ENCODE data around the gene VPS29. TPM values are rescaled to one million over a fixed set of nuclear protein-coding genes. Genes with fewer than 3 reads are reported as not detected.

The VPS29 gene
- total and polyA plus RNA-seq, 4 donors = 99.6 to 223 (median 172) TPM

DNA sequence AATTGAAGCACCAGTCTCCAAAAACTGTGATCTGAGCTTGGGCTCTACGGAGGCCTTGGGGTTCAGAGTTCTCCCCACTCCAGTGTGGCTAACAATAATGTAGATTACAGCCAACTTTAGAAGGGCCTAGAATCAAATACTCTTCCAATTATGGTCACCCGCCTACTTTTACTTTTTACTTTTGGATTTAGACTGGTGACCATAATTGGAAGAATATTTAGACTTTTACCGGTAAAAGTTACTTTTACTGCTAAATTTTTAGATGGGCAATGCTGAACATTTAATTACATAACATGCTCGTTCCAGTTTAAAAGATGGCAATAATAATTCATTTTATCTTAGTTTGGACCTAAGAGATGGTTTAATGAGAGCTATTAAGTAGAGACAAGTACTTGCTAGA, 42.1 kb upstream of the VPS29 start:
- 66 to 68% methylated on average over 4 of the region's 4 CpGs for WGBS, 2 donors
- no peaks in the 10 kb centered on the region for H3K27me3 ChIP-seq (ENCODE audit: control insufficient read depth in 1 of 2, insufficient read depth in 2 of 2, low read length in 1 of 2)
- peaks cover 0 to 2% of the 10 kb centered on the region in 2 donors for H3K4me1 ChIP-seq (ENCODE audit: control insufficient read depth in 1 of 2, insufficient read depth in 2 of 2, low read length in 2 of 2)
- no peak overlapping the region for H3K4me3 ChIP-seq (ENCODE audit: low read length in 2 of 2)
- peak overlapping the region; percentile 71 to 94 for H3K27ac ChIP-seq (ENCODE audit: low read depth in 1 of 2, low read length in 2 of 2)
- no peak for DNase-seq
- no peak for ATAC-seq (ENCODE audit: low FRiP score)
- peaks cover 0 to 3% of the 10 kb centered on the region in 2 donors for H3K36me3 ChIP-seq (ENCODE audit: control insufficient read depth in 1 of 2, insufficient read depth in 2 of 2, low read length in 1 of 2)
- H3K9me3 ChIP-seq (ENCODE audit: control insufficient read depth, low read length) = no peaks in the 10 kb centered on the region
- intact Hi-C loops (cut with DNase I) = loop anchor here in 1 of 2 donors (5.0 kb wide), 1 partner anchor 38 kb away; the partner anchor contains the start of gene PPTC7

DNA sequence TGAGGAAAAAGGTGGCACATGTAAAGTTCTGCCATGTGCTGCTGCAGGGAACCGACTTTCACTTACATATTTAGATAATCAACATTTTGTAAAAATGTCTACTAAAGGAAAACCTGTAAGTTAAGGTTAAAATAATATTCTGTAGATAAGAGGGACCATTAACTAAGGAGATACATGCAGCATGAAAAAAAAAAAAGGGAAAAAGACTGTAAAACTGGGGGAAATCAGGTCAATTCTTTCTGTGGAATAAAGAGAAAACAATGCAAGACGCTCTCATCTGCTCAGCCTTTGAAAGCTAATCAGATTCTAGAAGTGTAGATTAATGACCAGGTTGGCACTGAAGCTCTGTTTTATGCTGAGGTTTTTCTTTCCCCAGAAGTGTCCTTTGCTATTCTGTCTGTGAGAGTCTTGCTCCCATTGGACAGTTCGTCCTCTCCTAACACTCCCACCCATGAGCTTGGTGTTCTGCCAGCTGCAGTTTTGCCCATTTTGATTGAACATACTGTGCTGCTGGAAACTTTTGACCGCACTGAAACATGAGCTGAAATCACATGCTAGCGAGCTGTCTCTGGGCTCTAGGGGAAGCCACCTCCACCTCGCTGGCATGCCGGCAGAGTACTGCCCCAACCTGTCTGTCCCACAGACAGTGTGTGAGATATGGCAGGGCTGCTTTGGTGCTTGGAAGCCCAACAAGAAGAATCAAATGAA, 41.5 kb upstream of the VPS29 start:
- Histone ChIP-seq H3K9me3 (ENCODE audit: control insufficient read depth, low read length) (no peaks in the 10 kb centered on the region), H3K4me1 (ENCODE audit: control insufficient read depth in 1 of 2, insufficient read depth in 2 of 2, low read length in 2 of 2) (peaks cover 0 to 2% of the 10 kb centered on the region in 2 donors), H3K4me3 (ENCODE audit: low read length in 2 of 2) (no peak overlapping the region), H3K36me3 (ENCODE audit: control insufficient read depth in 1 of 2, insufficient read depth in 2 of 2, low read length in 1 of 2) (no peaks in the 10 kb centered on the region), H3K27ac (ENCODE audit: low read depth in 1 of 2, low read length in 2 of 2) (peak overlapping the region; percentile 71 to 94), H3K27me3 (ENCODE audit: control insufficient read depth in 1 of 2, insufficient read depth in 2 of 2, low read length in 1 of 2) (no peaks in the 10 kb centered on the region)
- 7 to 12% methylated on average over 7 of the region's 7 CpGs for WGBS, 2 donors
- DNase-seq (peak; percentile 86 to 90), ATAC-seq (ENCODE audit: low FRiP score) (peak; percentile 91)
- intact Hi-C loops (cut with DNase I) = loop anchor here in 1 of 2 donors (5.0 kb wide), 1 partner anchor 39 kb away; the partner anchor contains the start of gene PPTC7

DNA sequence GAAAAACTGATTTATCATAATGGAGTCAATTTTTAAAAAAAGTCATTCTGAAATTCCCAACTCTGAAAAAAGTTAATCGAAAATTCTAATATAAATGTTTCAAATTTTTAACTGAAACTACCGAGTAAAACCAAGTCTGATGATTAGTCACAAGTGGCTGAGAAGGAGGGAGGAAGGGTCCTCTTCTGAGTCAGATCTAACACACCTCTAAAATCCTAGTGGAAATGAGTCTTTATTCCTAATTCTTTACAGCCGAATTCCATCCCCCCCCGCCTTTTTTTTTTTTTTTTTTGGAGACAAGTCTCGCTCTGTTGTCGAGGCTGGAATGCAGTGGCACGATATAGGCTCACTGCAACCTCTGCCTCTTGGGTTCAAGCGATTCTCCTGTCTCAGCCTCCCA, 38.1 kb upstream of the VPS29 start:
- ATAC-seq (ENCODE audit: low FRiP score) (no peak), DNase-seq (no peak)
- Histone ChIP-seq H3K36me3 (ENCODE audit: control insufficient read depth in 1 of 2, insufficient read depth in 2 of 2, low read length in 1 of 2) (no peaks in the 10 kb centered on the region), H3K4me3 (ENCODE audit: low read length in 2 of 2) (no peak overlapping the region), H3K27ac (ENCODE audit: low read depth in 1 of 2, low read length in 2 of 2) (no peak overlapping the region), H3K27me3 (ENCODE audit: control insufficient read depth in 1 of 2, insufficient read depth in 2 of 2, low read length in 1 of 2) (no peaks in the 10 kb centered on the region), H3K9me3 (ENCODE audit: control insufficient read depth, low read length) (no peaks in the 10 kb centered on the region), H3K4me1 (ENCODE audit: control insufficient read depth in 1 of 2, insufficient read depth in 2 of 2, low read length in 2 of 2) (peaks cover 0 to 1% of the 10 kb centered on the region in 2 donors)
- 93 to 96% methylated on average over 8 of the region's 8 CpGs for WGBS, 2 donors
- intact Hi-C loops (cut with DNase I) = loop anchor here in 1 of 2 donors (5.0 kb wide), 1 partner anchor 42 kb away; the partner anchor contains the start of gene PPTC7

DNA sequence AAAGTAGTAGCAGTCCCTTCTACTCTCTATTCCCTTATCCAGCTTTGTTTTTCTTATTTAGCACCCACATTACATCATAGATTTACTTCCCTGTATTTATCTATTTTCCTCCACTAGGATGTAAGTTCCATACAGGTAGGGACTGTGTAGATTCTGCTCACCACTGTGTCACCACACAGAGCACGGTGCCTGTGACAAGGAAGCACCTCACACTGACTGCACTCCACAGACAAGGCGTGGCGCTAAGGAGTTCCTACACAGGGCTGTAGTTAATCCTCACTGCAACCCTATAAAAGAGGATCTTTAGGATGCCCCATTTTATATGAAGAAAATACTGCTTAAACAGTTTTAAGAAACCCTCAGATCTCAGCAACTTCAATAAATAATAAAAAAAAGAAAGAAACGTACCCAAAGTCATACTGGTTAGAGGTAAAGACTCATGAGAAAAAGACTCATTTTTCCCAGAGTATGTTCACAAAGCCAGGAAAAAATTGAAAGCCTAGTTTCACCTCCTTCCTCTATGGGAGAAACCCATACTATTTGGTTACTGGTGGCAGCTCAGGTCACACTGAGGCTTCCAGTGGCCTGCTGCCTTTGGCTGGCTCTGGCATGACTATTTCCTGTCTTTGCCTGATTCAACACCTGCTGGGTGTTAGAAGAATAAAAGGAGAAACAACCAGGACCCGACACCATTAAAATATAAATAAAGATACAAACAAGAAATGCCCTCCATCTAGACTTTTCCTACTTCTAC, 37.1 kb upstream of the VPS29 start:
- intact Hi-C loops (cut with DNase I) = loop anchor here in 1 of 2 donors (5.0 kb wide), 1 partner anchor 43 kb away; the partner anchor contains the start of gene PPTC7
- H3K9me3 ChIP-seq (ENCODE audit: control insufficient read depth, low read length) = no peaks in the 10 kb centered on the region
- H3K4me1 ChIP-seq (ENCODE audit: control insufficient read depth in 1 of 2, insufficient read depth in 2 of 2, low read length in 2 of 2) = peaks cover 0 to 1% of the 10 kb centered on the region in 2 donors
- peak overlapping the region in 1 of 2 donors; percentile 8 for H3K27ac ChIP-seq (ENCODE audit: low read depth in 1 of 2, low read length in 2 of 2)
- no peaks in the 10 kb centered on the region for H3K27me3 ChIP-seq (ENCODE audit: control insufficient read depth in 1 of 2, insufficient read depth in 2 of 2, low read length in 1 of 2)
- H3K36me3 ChIP-seq (ENCODE audit: control insufficient read depth in 1 of 2, insufficient read depth in 2 of 2, low read length in 1 of 2) = no peaks in the 10 kb centered on the region
- H3K4me3 ChIP-seq (ENCODE audit: low read length in 2 of 2) = no peak overlapping the region
- ATAC-seq (ENCODE audit: low FRiP score) (no peak), DNase-seq (no peak)
- WGBS, 2 donors = 90% methylated on average over 5 of the region's 5 CpGs

DNA sequence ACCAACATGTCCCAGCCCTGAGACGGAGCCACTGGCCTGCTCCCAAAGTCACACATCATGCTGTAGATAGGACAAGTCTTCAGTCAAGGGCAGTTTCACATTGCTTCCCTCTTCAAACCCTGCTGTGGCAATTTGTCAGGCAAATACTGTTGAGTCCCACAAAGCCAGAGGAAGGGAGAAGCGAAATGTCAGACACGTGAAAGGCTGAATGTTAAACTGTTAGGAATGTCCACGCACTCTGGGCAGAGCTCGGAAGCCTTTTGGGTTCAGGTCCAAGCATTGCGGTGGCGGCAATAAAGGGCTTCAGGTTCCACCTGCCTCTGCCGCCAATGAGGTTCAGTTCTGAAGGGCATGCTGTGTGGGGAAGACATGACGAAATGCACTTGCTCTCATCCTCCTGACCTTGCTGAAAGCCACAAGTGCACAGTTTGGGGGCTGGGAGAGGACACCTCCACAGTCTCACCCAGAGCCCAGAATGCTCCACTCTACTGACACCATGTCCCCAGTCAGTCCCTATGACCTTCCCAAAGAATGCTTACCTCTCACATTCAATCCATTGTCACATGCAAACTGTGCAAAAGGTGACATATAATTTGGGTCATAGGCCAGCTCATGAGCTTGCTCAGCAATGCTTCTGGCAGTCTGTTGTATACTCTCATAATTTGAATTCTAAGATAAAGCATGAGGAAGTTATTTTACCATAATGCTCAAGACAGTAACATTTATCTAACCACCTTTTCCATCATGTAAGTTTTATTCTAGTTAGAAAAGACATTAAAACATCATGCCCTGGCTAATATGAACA, 35.9 kb upstream of the VPS29 start:
- peak overlapping the region in 1 of 2 donors; percentile 91 for H3K27ac ChIP-seq (ENCODE audit: low read depth in 1 of 2, low read length in 2 of 2)
- no peak overlapping the region for H3K4me3 ChIP-seq (ENCODE audit: low read length in 2 of 2)
- H3K27me3 ChIP-seq (ENCODE audit: control insufficient read depth in 1 of 2, insufficient read depth in 2 of 2, low read length in 1 of 2) = no peaks in the 10 kb centered on the region
- intact Hi-C loops (cut with DNase I) = loop anchor here in 1 of 2 donors (5.0 kb wide), 1 partner anchor 44 kb away; the partner anchor contains the start of gene PPTC7
- H3K36me3 ChIP-seq (ENCODE audit: control insufficient read depth in 1 of 2, insufficient read depth in 2 of 2, low read length in 1 of 2) = no peaks in the 10 kb centered on the region
- 8 to 10% methylated on average over 9 of the region's 9 CpGs for WGBS, 2 donors
- no peaks in the 10 kb centered on the region for H3K9me3 ChIP-seq (ENCODE audit: control insufficient read depth, low read length)
- DNase-seq = peak; percentile 53 to 82
- peaks cover 0 to 1% of the 10 kb centered on the region in 2 donors for H3K4me1 ChIP-seq (ENCODE audit: control insufficient read depth in 1 of 2, insufficient read depth in 2 of 2, low read length in 2 of 2)
- peak; percentile 62 for ATAC-seq (ENCODE audit: low FRiP score)

DNA sequence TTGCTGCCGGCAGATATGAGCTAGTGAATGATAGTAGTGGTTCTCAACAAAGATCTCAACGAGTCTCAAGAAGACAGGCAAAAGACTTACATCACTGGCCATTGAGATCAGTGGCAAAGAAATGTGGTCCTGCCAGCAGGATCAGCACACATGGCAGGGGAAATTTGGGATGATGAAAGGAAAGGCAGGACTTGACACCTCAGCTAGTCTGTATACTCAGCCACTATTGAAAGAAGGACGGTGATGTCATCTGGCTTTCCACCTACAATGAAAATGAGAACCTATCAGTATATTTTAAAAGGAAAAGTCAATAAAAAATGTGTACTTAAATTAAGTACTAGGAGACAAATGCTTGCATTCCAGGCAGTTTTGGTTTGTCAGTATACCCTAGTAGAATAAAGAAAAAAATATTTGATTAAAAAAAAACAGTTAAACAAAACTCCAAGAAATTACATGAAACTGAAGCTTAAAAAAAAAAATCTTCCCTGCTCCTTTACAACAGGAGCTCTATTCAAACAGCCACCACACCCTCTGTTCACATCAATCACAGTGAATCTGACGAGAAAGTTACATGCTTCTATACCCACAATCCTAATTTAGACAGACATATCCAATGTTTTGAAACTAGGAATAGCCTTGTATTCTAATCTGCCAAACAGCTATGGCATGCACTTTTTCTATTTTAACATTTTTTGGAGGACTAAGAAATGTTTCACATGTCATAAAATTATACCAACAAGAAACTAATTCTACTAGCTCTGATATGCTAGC, 35.1 kb upstream of the VPS29 start:
- WGBS, 2 donors = 54% methylated on average over 4 of the region's 4 CpGs
- H3K27ac ChIP-seq (ENCODE audit: low read depth in 1 of 2, low read length in 2 of 2) = peak overlapping the region in 1 of 2 donors; percentile 96
- H3K36me3 ChIP-seq (ENCODE audit: control insufficient read depth in 1 of 2, insufficient read depth in 2 of 2, low read length in 1 of 2) = no peaks in the 10 kb centered on the region
- H3K4me1 ChIP-seq (ENCODE audit: control insufficient read depth in 1 of 2, insufficient read depth in 2 of 2, low read length in 2 of 2) = peaks cover 1 to 3% of the 10 kb centered on the region in 2 donors
- H3K27me3 ChIP-seq (ENCODE audit: control insufficient read depth in 1 of 2, insufficient read depth in 2 of 2, low read length in 1 of 2) = no peaks in the 10 kb centered on the region
- DNase-seq (no peak), ATAC-seq (ENCODE audit: low FRiP score) (peak; percentile 36)
- intact Hi-C loops (cut with DNase I) = loop anchor here in 1 of 2 donors (5.0 kb wide), 1 partner anchor 45 kb away; the partner anchor contains the start of gene PPTC7
- H3K9me3 ChIP-seq (ENCODE audit: control insufficient read depth, low read length) = no peaks in the 10 kb centered on the region
- no peak overlapping the region for H3K4me3 ChIP-seq (ENCODE audit: low read length in 2 of 2)

DNA sequence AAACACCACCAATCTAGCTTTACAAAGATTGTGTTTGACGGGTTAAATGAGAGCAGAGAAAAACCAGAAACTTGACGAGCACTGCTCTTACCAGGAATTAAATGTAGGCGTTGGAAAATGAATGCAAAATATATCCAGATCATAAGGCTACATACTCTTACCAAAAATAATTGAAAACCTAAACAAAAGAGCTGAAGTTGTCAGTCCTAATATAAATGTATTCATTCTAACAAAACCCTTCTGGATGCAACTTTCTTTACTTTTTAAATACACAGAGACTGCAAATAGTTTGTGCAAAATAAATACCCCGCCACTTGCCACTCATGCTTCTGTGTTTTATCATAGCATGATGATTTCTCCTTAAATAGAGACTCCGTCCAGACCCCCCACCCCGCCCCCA, 32.9 kb upstream of the VPS29 start:
- 92 to 94% methylated on average over 6 of the region's 6 CpGs for WGBS, 2 donors
- DNase-seq (no peak), ATAC-seq (ENCODE audit: low FRiP score) (no peak)
- Histone ChIP-seq H3K36me3 (ENCODE audit: control insufficient read depth in 1 of 2, insufficient read depth in 2 of 2, low read length in 1 of 2) (no peaks in the 10 kb centered on the region), H3K4me1 (ENCODE audit: control insufficient read depth in 1 of 2, insufficient read depth in 2 of 2, low read length in 2 of 2) (peaks cover 1 to 6% of the 10 kb centered on the region in 2 donors), H3K27ac (ENCODE audit: low read depth in 1 of 2, low read length in 2 of 2) (no peak overlapping the region), H3K9me3 (ENCODE audit: control insufficient read depth, low read length) (no peaks in the 10 kb centered on the region), H3K4me3 (ENCODE audit: low read length in 2 of 2) (no peak overlapping the region), H3K27me3 (ENCODE audit: control insufficient read depth in 1 of 2, insufficient read depth in 2 of 2, low read length in 1 of 2) (no peaks in the 10 kb centered on the region)
- intact Hi-C loops (cut with DNase I) = loop anchor here in 1 of 2 donors (5.0 kb wide), 1 partner anchor 47 kb away; the partner anchor contains the start of gene PPTC7

Measured in aorta (tissue), 5 donors.